K562 (cell line): Measurements from ENCODE around the gene ERN1. TPM values are rescaled to one million over a fixed set of nuclear protein-coding genes. Genes with fewer than 3 reads are reported as not detected.

Source experiments
- ASH1L ChIP-seq: fragments of 450-650 bp; IDR thresholded peaks from 2 replicates; pipeline ENCODE4 v1.6.1; 2018; ENCODE audit warnings: borderline replicate concordance, mild to moderate bottlenecking, low read depth; ENCODE audit not compliant: partially characterized antibody
- ATF3 ChIP-seq, 2 experiments: fragments of 450-650 bp in 1 of 2; sonication (generic) in 1 of 2; formaldehyde crosslinking in 1 of 2; IDR thresholded peaks in 1 of 2; conservative IDR thresholded peaks in 1 of 2; 2 replicates each; pipeline versions ENCODE4 v1.6.1 to v1.8.1; 2016 to 2023; ENCODE audit warnings: mild to moderate bottlenecking in 2 of 2, moderate library complexity in 2 of 2, inconsistent platforms in 1 of 2, missing genetic modification reagents in 1 of 2
- CBFA2T2 ChIP-seq: fragments of 450-650 bp; conservative IDR thresholded peaks from 2 replicates; pipeline ENCODE4 v1.6.1; 2017; ENCODE audit warnings: mild to moderate bottlenecking
- JUND ChIP-seq, 2 experiments: IDR thresholded peaks; 2 replicates in 1 of 2; 3 replicates in 1 of 2; pipeline ENCODE4 v1.6.1; 2011; ENCODE audit warnings: borderline replicate concordance in 2 of 2, low read depth in 2 of 2, low read length in 2 of 2, improper control_type of control experiment in 1 of 2, missing biosample characterization in 1 of 2, missing genetic modification characterization in 1 of 2, missing genetic modification reagents in 1 of 2
- KDM2B ChIP-seq: fragments of 250-450 bp; sonication (Bioruptor Pico); IDR thresholded peaks from 2 replicates; pipeline ENCODE4 v1.8.0; 2021; ENCODE audit warnings: mild to moderate bottlenecking, moderate library complexity
- KLF13 ChIP-seq: fragments of 450-650 bp; IDR thresholded peaks from 2 replicates; pipeline ENCODE4 v1.6.1; 2016; ENCODE audit warnings: missing genetic modification characterization, low read depth, mild to moderate bottlenecking, missing compliant biosample characterization, moderate library complexity, borderline replicate concordance
- MIER1 ChIP-seq: fragments of 450-650 bp; IDR thresholded peaks from 2 replicates; pipeline ENCODE4 v1.6.1; 2016; ENCODE audit warnings: antibody characterized with exemption, mild to moderate bottlenecking, low read depth
- RBM25 ChIP-seq: fragments of 200-400 bp; formaldehyde crosslinking; IDR thresholded peaks from 2 replicates; pipeline ENCODE4 v1.6.1; 2018; ENCODE audit warnings: low read length, low read depth, moderate library complexity; ENCODE audit not compliant: severe bottlenecking
- RHOXF2B ChIP-seq: fragments of 250-450 bp; sonication (Bioruptor Pico); conservative IDR thresholded peaks from 2 replicates; pipeline ENCODE4 v1.5.1; 2021
- SMARCA4 ChIP-seq: fragments of 450-650 bp; IDR thresholded peaks from 2 replicates; pipeline ENCODE4 v1.6.1; 2016
- SP2 ChIP-seq: IDR thresholded peaks from 2 replicates; pipeline ENCODE4 v1.6.1; 2011; ENCODE audit warnings: mild to moderate bottlenecking, low read depth, low read length, moderate library complexity; ENCODE audit not compliant: poor library complexity, severe bottlenecking; ENCODE audit errors: extremely low read depth
- ZBTB33 ChIP-seq: sonication (generic); formaldehyde crosslinking; IDR thresholded peaks from 2 replicates; pipeline ENCODE4 v1.8.1; 2023; ENCODE audit warnings: mild to moderate bottlenecking, missing genetic modification reagents
- ZKSCAN8 ChIP-seq: fragments of 200-800 bp; sonication (Bioruptor generic); IDR thresholded peaks from 2 replicates; pipeline ENCODE4 v1.6.1; 2016; ENCODE audit warnings: missing genetic modification characterization, missing compliant biosample characterization
- ZMIZ1 ChIP-seq, 2 experiments: fragments of 150-350 bp in 1 of 2; IDR thresholded peaks; 2 replicates each; pipeline ENCODE4 v1.6.1; 2012 to 2016; ENCODE audit warnings: low read depth in 2 of 2, low read length in 2 of 2, mild to moderate bottlenecking in 1 of 2, moderate library complexity in 1 of 2
- ZNF551 ChIP-seq: fragments of 250-450 bp; sonication (Bioruptor Pico); IDR thresholded peaks from 2 replicates; pipeline ENCODE4 v1.5.0; 2021; ENCODE audit warnings: mild to moderate bottlenecking, moderate library complexity
- ZNF668 ChIP-seq: fragments of 250-450 bp; sonication (Bioruptor Pico); IDR thresholded peaks from 2 replicates; pipeline ENCODE4 v1.8.0; 2022; ENCODE audit warnings: mild to moderate bottlenecking, inconsistent platforms
- ZNF695 ChIP-seq: fragments of 450-650 bp; formaldehyde crosslinking; IDR thresholded peaks from 2 replicates; pipeline ENCODE4 v1.4.0; 2020; ENCODE audit warnings: mild to moderate bottlenecking, moderate library complexity
- polyA plus RNA-seq, 8 experiments: library from polyadenylated mRNA; depleted of rRNA in 4 of 8; stranded (reverse) in 5 of 8; unstranded in 3 of 8; fragments of >200 nt; fragmentation: Nextera tagmentation in 2 of 8; fragmentation: Illumina TruSeq in 1 of 8; extraction: Ambion mirVana in 2 of 8; extraction: Trizol in 1 of 8; gene quantifications; 2 replicates each; pipeline versions ENCODE4 v1.2.1 to v1.2.3, GENCODE V29; 2011 to 2014; ENCODE audit warnings: inconsistent platforms in 1 of 8, missing spikeins in 1 of 8
- total RNA-seq, 7 experiments: library from RNA; depleted of rRNA in 6 of 7; stranded (reverse); fragments of >200 nt in 6 of 7; fragmentation: Illumina TruSeq in 2 of 7; extraction: Trizol in 2 of 7; gene quantifications; 2 replicates each; pipeline versions ENCODE4 v1.2.1 to v1.2.3, GENCODE V29; 2011 to 2021; ENCODE audit warnings: low replicate concordance in 1 of 7
- TF ChIP-seq, protein P1 (sequence below): sonication (generic); formaldehyde crosslinking; IDR thresholded peaks from 2 replicates; pipeline ENCODE4 v1.8.0; 2022; ENCODE audit warnings: mild to moderate bottlenecking, missing genetic modification reagents, borderline replicate concordance

The ERN1 gene
- total and polyA plus RNA-seq, 9 of the 15 experiments (the other 6 are each of a cell fraction or from before 2014, with no cell fraction given), result 2.1 to 22.5 (median 7.3) TPM

DNA sequence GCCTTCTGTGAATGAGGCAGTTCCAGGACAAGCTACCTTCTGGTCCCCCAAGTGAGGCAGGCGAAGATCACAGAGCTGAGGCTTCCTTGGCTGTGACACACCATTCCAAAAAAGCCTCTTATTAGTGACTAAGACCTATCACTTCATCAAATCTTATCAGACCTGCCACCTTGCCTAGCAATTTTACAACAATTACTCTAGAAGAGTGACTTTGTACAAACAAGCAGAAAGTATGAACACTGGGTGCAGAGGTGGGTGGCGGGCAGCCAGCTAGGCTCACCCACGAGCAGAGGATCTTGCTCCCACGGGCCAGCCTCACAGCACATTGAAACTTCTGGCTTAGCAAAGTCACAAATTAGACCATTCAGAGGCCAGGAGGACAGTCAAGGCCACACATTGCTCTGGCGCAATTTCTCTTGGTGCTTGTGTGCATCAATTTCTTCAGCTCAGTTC, 107.3 kb downstream of the ERN1 start (continued):
- TF ChIP-seq ZMIZ1 (IDR thresholded peaks at IDR 0.05; ENCODE audit: low read depth in 2 of 2, low read length in 2 of 2) (0 out of 4 replicates have a peak, but pooled peaks of 1 of the 2 experiments have one; percentile 57), RHOXF2B (CRISPR knock-in tag) (no peak), ZNF551 (no peak), KLF13 (no peak), ATF3 (IDR thresholded peaks at IDR 0.05) (peak; percentile 65), ATF3 (CRISPR knock-in tag; conservative IDR thresholded peaks at IDR 0.05) (no peak; the same call in 1 of the 2 replicates), ASH1L (no peak), CBFA2T2 (peak; percentile 52), ZKSCAN8 (CRISPR knock-in tag) (no peak), KDM2B (no peak), RBM25 (no peak), SMARCA4 (peak; percentile 75), ZBTB33 (CRISPR knock-in tag) (no peak), JUND (IDR thresholded peaks at IDR 0.05; ENCODE audit: borderline replicate concordance, low read depth, low read length) (peak; percentile 60; the same call in 1 of the 2 replicates), JUND (tag; IDR thresholded peaks at IDR 0.05; ENCODE audit: borderline replicate concordance, low read depth, low read length) (peak; percentile 66; the same call in 2 of the 3 replicates), MIER1 (no peak), ZNF668 (CRISPR knock-in tag) (no peak), ZNF695 (CRISPR knock-in tag) (no peak), SP2 (no peak)
- TF ChIP-seq, protein P1, sequence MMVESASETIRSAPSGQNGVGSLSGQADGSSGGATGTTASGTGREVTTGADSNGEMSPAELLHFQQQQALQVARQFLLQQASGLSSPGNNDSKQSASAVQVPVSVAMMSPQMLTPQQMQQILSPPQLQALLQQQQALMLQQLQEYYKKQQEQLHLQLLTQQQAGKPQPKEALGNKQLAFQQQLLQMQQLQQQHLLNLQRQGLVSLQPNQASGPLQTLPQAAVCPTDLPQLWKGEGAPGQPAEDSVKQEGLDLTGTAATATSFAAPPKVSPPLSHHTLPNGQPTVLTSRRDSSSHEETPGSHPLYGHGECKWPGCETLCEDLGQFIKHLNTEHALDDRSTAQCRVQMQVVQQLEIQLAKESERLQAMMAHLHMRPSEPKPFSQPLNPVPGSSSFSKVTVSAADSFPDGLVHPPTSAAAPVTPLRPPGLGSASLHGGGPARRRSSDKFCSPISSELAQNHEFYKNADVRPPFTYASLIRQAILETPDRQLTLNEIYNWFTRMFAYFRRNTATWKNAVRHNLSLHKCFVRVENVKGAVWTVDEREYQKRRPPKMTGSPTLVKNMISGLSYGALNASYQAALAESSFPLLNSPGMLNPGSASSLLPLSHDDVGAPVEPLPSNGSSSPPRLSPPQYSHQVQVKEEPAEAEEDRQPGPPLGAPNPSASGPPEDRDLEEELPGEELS, result no peak
